ENCODE results near the gene ERAP2.
"Not testable (repeated sequence)": the region's sequence is repeated elsewhere in the genome, so short reads cannot be mapped to it uniquely, and the experiment has no call there.

ERAP2 gene

DNA sequence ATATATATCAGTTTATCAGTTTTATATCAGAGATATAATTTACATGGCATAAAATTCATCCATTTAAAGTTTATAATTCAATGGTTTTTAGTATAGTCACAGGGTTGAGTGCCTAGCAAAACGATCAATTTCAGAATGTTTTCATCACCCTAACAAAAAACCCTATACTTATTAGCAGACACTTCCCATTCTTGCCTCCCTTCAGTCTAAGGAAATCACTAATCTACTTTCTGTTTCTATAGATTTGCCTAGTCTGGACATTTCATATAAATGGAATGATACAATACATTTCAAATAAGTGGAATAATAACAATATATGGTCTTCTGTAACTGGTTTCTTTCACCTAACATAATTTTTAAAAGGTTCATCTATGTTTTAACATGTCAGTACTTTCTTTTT lies 50.0 kb downstream of the ERAP2 start:
- Histone ChIP-seq H3K56ac (ENCODE audit: low read length) (no peak overlapping the region), H3K23ac (ENCODE audit: low read length) (no peak overlapping the region), H2AK5ac (ENCODE audit: low read length) (no peak overlapping the region), H4K5ac (ENCODE audit: low read length) (no peak overlapping the region), H3K27me3 (ENCODE audit: insufficient read depth, low read length, poor library complexity) (no peaks in the 10 kb centered on the region), H3K4me1 (ENCODE audit: control insufficient read depth, low read depth, low read length) (no peaks in the 10 kb centered on the region), H2BK15ac (replicated peaks; ENCODE audit: low read depth) (no peak overlapping the region), H3K79me1 (ENCODE audit: low read length) (no peaks in the 10 kb centered on the region), H3K79me2 (ENCODE audit: control insufficient read depth, insufficient read depth, low read length) (no peaks in the 10 kb centered on the region), H2BK120ac (ENCODE audit: low read depth, low read length) (no peak overlapping the region), H3K4me2 (ENCODE audit: low read length) (no peak overlapping the region), H3K9ac (ENCODE audit: low read length) (no peak overlapping the region), H4K8ac (ENCODE audit: low read depth, low read length) (no peak overlapping the region), H3K4me3 (ENCODE audit: low read length) (no peak overlapping the region), H3K36me3 (ENCODE audit: control insufficient read depth, insufficient read depth, low read length) (no peaks in the 10 kb centered on the region), H3K4ac (ENCODE audit: low read depth, low read length) (no peak overlapping the region), H3K27ac (ENCODE audit: low read depth, low read length) (no peak overlapping the region), H3K18ac (ENCODE audit: low read length) (no peak overlapping the region), H2BK5ac (ENCODE audit: low read length) (no peak overlapping the region)
- DNase-seq, result no peak
- no CpG with 5 or more reads among the region's 1 CpG for WGBS (ENCODE audit: extremely low coverage, insufficient coverage, low lambda C conversion rate)

DNA sequence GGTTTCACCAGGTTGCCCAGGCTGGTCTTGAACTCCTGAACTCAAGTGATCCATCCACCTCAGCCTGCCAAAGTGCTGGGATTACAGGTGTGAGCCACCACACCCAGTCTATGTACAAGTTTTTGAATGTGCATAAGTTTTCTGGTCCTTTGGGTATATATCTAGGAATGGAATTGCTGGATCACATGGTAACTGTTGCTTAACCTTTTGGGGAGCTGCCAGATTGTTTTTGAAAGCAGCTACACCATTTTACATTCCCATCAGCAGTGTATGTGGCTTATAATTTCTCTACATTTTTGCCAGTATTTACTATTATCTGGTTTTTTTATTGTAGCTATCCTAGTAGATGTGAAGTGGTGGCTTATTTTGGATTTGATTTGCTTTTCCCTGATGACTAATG lies 50.7 kb downstream of the ERAP2 start:
- Histone ChIP-seq H3K79me2 (ENCODE audit: control insufficient read depth, insufficient read depth, low read length) (no peaks in the 10 kb centered on the region), H3K4ac (ENCODE audit: low read depth, low read length) (no peak overlapping the region), H3K18ac (ENCODE audit: low read length) (no peak overlapping the region), H3K23ac (ENCODE audit: low read length) (no peak overlapping the region), H3K9ac (ENCODE audit: low read length) (no peak overlapping the region), H3K4me1 (ENCODE audit: control insufficient read depth, low read depth, low read length) (no peaks in the 10 kb centered on the region), H3K27me3 (ENCODE audit: insufficient read depth, low read length, poor library complexity) (no peaks in the 10 kb centered on the region), H4K5ac (ENCODE audit: low read length) (no peak overlapping the region), H2BK15ac (replicated peaks; ENCODE audit: low read depth) (no peak overlapping the region), H2AK5ac (ENCODE audit: low read length) (no peak overlapping the region), H2BK120ac (ENCODE audit: low read depth, low read length) (no peak overlapping the region), H4K8ac (ENCODE audit: low read depth, low read length) (no peak overlapping the region), H2BK5ac (ENCODE audit: low read length) (no peak overlapping the region), H3K4me3 (ENCODE audit: low read length) (no peak overlapping the region), H3K79me1 (ENCODE audit: low read length) (no peaks in the 10 kb centered on the region), H3K4me2 (ENCODE audit: low read length) (no peak overlapping the region), H3K27ac (ENCODE audit: low read depth, low read length) (no peak overlapping the region), H3K36me3 (ENCODE audit: control insufficient read depth, insufficient read depth, low read length) (no peaks in the 10 kb centered on the region), H3K56ac (ENCODE audit: low read length) (no peak overlapping the region)
- DNase-seq, result no peak

DNA sequence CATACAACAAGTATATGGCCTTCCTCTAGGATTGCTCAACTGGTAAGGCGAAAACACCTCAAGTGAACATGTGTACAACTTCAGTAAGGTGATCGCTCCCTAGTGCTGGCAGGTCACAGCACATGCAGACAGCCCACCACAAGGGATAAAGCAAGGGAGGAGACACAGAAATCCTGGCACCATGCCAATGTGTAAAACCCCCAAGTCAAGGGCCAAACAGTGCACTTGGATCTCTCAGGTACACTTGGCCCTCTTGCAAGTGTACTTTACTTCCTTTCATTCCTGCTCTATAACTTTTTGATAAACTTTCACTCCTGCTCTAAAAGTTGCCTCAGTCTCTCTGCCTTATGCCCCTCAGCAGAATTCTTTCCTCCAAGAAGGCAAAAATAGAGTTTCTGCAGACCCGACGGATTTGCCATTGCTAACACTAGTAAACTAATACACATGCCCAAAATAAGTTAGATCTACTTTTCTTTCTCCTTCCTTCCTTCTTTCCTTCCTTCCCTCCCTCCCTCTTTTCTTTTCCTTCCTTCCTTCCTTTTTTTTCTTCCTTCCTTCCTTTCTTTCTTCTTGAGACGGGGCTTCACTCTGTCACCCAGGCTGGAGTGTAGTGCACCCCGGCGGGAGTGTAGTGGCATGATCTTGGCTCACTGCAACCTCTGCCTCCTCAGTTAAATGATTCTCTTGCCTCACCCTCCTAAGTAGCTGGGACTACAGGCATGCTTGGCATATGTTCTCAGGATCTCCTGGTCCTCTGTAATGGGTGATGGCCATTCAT lies 52.8 kb downstream of the ERAP2 start:
- Histone ChIP-seq H3K4me1 (ENCODE audit: control insufficient read depth, low read depth, low read length) (peaks cover 5% of the 10 kb centered on the region), H3K18ac (ENCODE audit: low read length) (no peak overlapping the region), H3K27ac (ENCODE audit: low read depth, low read length) (no peak overlapping the region), H3K4ac (ENCODE audit: low read depth, low read length) (no peak overlapping the region), H2BK5ac (ENCODE audit: low read length) (no peak overlapping the region), H3K23ac (ENCODE audit: low read length) (no peak overlapping the region), H3K9ac (ENCODE audit: low read length) (no peak overlapping the region), H3K27me3 (ENCODE audit: insufficient read depth, low read length, poor library complexity) (no peaks in the 10 kb centered on the region), H2BK120ac (ENCODE audit: low read depth, low read length) (no peak overlapping the region), H4K8ac (ENCODE audit: low read depth, low read length) (no peak overlapping the region), H3K79me2 (ENCODE audit: control insufficient read depth, insufficient read depth, low read length) (no peaks in the 10 kb centered on the region), H2BK15ac (replicated peaks; ENCODE audit: low read depth) (no peak overlapping the region), H3K79me1 (ENCODE audit: low read length) (no peaks in the 10 kb centered on the region), H3K36me3 (ENCODE audit: control insufficient read depth, insufficient read depth, low read length) (no peaks in the 10 kb centered on the region), H2AK5ac (ENCODE audit: low read length) (no peak overlapping the region), H3K56ac (ENCODE audit: low read length) (no peak overlapping the region), H3K4me3 (ENCODE audit: low read length) (no peak overlapping the region), H3K4me2 (ENCODE audit: low read length) (no peak overlapping the region), H4K5ac (ENCODE audit: low read length) (no peak overlapping the region)
- DNase-seq, result no peak
- no CpG with 5 or more reads among the region's 7 CpGs for WGBS (ENCODE audit: extremely low coverage, insufficient coverage, low lambda C conversion rate)

DNA sequence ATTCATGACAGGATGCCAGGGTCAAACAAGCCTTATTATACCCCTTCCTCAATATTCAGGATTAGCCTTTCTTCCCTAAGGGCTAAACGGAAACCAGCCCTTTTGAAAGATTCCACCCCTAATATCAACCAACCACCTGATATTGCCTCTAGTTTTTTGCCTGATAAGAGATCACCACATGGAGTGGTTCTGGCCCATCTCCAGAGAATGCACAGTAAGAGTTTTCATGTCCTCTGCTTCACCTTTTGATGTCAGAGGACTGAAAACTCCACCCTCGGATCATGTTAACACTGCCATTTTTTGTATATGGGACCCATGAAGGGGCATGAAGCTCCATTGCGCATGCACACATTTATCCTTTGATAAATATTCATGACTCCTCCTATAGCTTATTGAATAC lies 53.8 kb downstream of the ERAP2 start:
- Histone ChIP-seq H3K4me1 (ENCODE audit: control insufficient read depth, low read depth, low read length) (peaks cover 8% of the 10 kb centered on the region), H4K8ac (ENCODE audit: low read depth, low read length) (no peak overlapping the region), H3K27me3 (ENCODE audit: insufficient read depth, low read length, poor library complexity) (no peaks in the 10 kb centered on the region), H2BK120ac (ENCODE audit: low read depth, low read length) (no peak overlapping the region), H2BK15ac (replicated peaks; ENCODE audit: low read depth) (no peak overlapping the region), H3K56ac (ENCODE audit: low read length) (no peak overlapping the region), H3K4me3 (ENCODE audit: low read length) (no peak overlapping the region), H2BK5ac (ENCODE audit: low read length) (no peak overlapping the region), H3K4ac (ENCODE audit: low read depth, low read length) (no peak overlapping the region), H3K23ac (ENCODE audit: low read length) (no peak overlapping the region), H3K36me3 (ENCODE audit: control insufficient read depth, insufficient read depth, low read length) (no peaks in the 10 kb centered on the region), H3K79me2 (ENCODE audit: control insufficient read depth, insufficient read depth, low read length) (no peaks in the 10 kb centered on the region), H3K18ac (ENCODE audit: low read length) (no peak overlapping the region), H3K79me1 (ENCODE audit: low read length) (no peaks in the 10 kb centered on the region), H2AK5ac (ENCODE audit: low read length) (no peak overlapping the region), H3K4me2 (ENCODE audit: low read length) (no peak overlapping the region), H3K27ac (ENCODE audit: low read depth, low read length) (no peak overlapping the region), H4K5ac (ENCODE audit: low read length) (no peak overlapping the region), H3K9ac (ENCODE audit: low read length) (no peak overlapping the region)
- WGBS (ENCODE audit: extremely low coverage, insufficient coverage, low lambda C conversion rate), result no CpG with 5 or more reads among the region's 3 CpGs
- DNase-seq, result no peak

DNA sequence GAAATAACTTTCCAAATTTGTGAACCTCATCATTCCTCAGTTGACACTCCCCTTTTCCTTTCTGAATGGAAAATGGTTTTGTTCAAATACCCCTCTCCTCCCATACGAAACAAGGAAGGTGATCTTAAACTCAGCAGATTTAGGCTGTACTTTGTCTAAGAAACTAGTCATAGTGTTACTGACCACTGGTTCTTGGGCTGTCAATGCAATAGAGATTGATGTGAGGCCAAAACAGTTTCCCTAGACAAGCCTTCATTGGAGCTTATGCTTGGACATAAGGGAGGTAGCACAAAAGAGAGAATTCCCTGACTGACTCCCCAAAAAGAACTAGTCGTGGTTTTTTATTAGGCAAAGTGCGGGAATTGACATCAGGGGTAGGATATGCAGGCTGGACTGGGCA lies 54.3 kb downstream of the ERAP2 start:
- Histone ChIP-seq H4K5ac (ENCODE audit: low read length) (no peak overlapping the region), H3K4me3 (ENCODE audit: low read length) (no peak overlapping the region), H3K4ac (ENCODE audit: low read depth, low read length) (no peak overlapping the region), H3K27me3 (ENCODE audit: insufficient read depth, low read length, poor library complexity) (no peaks in the 10 kb centered on the region), H3K18ac (ENCODE audit: low read length) (no peak overlapping the region), H2BK15ac (replicated peaks; ENCODE audit: low read depth) (no peak overlapping the region), H2BK5ac (ENCODE audit: low read length) (no peak overlapping the region), H3K79me1 (ENCODE audit: low read length) (no peaks in the 10 kb centered on the region), H3K4me2 (ENCODE audit: low read length) (no peak overlapping the region), H3K79me2 (ENCODE audit: control insufficient read depth, insufficient read depth, low read length) (no peaks in the 10 kb centered on the region), H2AK5ac (ENCODE audit: low read length) (no peak overlapping the region), H3K36me3 (ENCODE audit: control insufficient read depth, insufficient read depth, low read length) (no peaks in the 10 kb centered on the region), H3K56ac (ENCODE audit: low read length) (no peak overlapping the region), H4K8ac (ENCODE audit: low read depth, low read length) (no peak overlapping the region), H3K9ac (ENCODE audit: low read length) (no peak overlapping the region), H2BK120ac (ENCODE audit: low read depth, low read length) (no peak overlapping the region), H3K27ac (ENCODE audit: low read depth, low read length) (no peak overlapping the region), H3K23ac (ENCODE audit: low read length) (no peak overlapping the region), H3K4me1 (ENCODE audit: control insufficient read depth, low read depth, low read length) (peaks cover 8% of the 10 kb centered on the region)
- DNase-seq, result no peak
- WGBS (ENCODE audit: extremely low coverage, insufficient coverage, low lambda C conversion rate), result no CpG with 5 or more reads among the region's 3 CpGs

DNA sequence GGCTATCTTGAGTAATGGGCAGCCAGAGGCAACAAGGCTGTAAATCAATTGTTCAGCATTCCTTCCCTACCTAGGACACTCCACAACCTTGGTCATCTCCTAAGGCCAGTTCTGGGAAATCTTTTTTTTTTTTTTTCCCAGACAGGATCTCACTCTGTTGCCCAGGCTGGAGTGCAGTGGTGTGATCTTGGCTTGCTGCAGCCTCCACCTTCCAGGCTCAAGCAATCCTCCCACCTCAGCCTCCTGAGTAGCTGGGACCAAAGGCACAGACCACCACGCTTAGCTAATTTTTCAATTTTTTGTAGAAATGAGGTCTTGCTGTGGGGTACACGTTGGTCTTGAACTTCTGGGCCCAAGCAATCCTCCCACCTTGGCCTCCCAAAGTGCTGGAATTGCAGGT lies 54.7 kb downstream of the ERAP2 start:
- not testable (repeated sequence) for H3K27me3 ChIP-seq (ENCODE audit: insufficient read depth, low read length, poor library complexity); H3K9ac ChIP-seq (ENCODE audit: low read length); H3K4me2 ChIP-seq (ENCODE audit: low read length); H3K56ac ChIP-seq (ENCODE audit: low read length); H3K27ac ChIP-seq (ENCODE audit: low read depth, low read length); H2AK5ac ChIP-seq (ENCODE audit: low read length); H3K79me2 ChIP-seq (ENCODE audit: control insufficient read depth, insufficient read depth, low read length); H3K18ac ChIP-seq (ENCODE audit: low read length); H3K4me1 ChIP-seq (ENCODE audit: control insufficient read depth, low read depth, low read length); H4K8ac ChIP-seq (ENCODE audit: low read depth, low read length); H2BK5ac ChIP-seq (ENCODE audit: low read length); H4K5ac ChIP-seq (ENCODE audit: low read length); H2BK120ac ChIP-seq (ENCODE audit: low read depth, low read length); H3K4me3 ChIP-seq (ENCODE audit: low read length); H3K79me1 ChIP-seq (ENCODE audit: low read length); DNase-seq; H2BK15ac ChIP-seq (replicated peaks; ENCODE audit: low read depth); H3K23ac ChIP-seq (ENCODE audit: low read length); H3K4ac ChIP-seq (ENCODE audit: low read depth, low read length); H3K36me3 ChIP-seq (ENCODE audit: control insufficient read depth, insufficient read depth, low read length)
- no CpG with 5 or more reads among the region's 2 CpGs for WGBS (ENCODE audit: extremely low coverage, insufficient coverage, low lambda C conversion rate)

Data from mesendoderm (in vitro differentiated cells).